HG03378 (cell line): Measurements from ENCODE around the gene EXOC2.

Experiments
- ATAC-seq: cut with Tn5 transposase; IDR thresholded peaks from one replicate; pipeline ENCODE4 v1.9.1; 2021; ENCODE audit warnings: mild to moderate bottlenecking, moderate library complexity; ENCODE audit not compliant: unreplicated experiment

Gene EXOC2

GRCh38 chr6:540490-540889 lies 152.4 kb downstream of the EXOC2 start:
- no peak for ATAC-seq

- no peak for ATAC-seq
Observed at GRCh38 chr6:537114-537513, 155.8 kb downstream of the EXOC2 start.

- ATAC-seq: no peak
Observed at GRCh38 chr6:530425-530824, 162.5 kb downstream of the EXOC2 start.

GRCh38 chr6:528989-529388 lies 163.9 kb downstream of the EXOC2 start:
- no peak for ATAC-seq

GRCh38 chr6:527989-528673 lies 164.8 kb downstream of the EXOC2 start:
- ATAC-seq: no peak

GRCh38 chr6:524803-525202 lies 168.1 kb downstream of the EXOC2 start:
- ATAC-seq: no peak

- no peak for ATAC-seq
Observed at GRCh38 chr6:520820-521219, 172.1 kb downstream of the EXOC2 start.

- ATAC-seq: no peak
Observed at GRCh38 chr6:518218-518617, 174.7 kb downstream of the EXOC2 start.

GRCh38 chr6:516213-516612 lies 176.7 kb downstream of the EXOC2 start:
- ATAC-seq: no peak

- no peak for ATAC-seq
Observed at GRCh38 chr6:515267-515666, 177.7 kb downstream of the EXOC2 start.

GRCh38 chr6:514396-514978 lies 178.5 kb downstream of the EXOC2 start:
- ATAC-seq: no peak

GRCh38 chr6:513961-514360 lies 179.0 kb downstream of the EXOC2 start:
- ATAC-seq: no peak

GRCh38 chr6:513058-513457 lies 179.9 kb downstream of the EXOC2 start:
- no peak for ATAC-seq

- no peak for ATAC-seq
Observed at GRCh38 chr6:511488-512137, 181.3 kb downstream of the EXOC2 start.

GRCh38 chr6:509676-510075 lies 183.3 kb downstream of the EXOC2 start:
- no peak for ATAC-seq

- no peak for ATAC-seq
Observed at GRCh38 chr6:508614-509013, 184.3 kb downstream of the EXOC2 start.

GRCh38 chr6:508006-508405 lies 184.9 kb downstream of the EXOC2 start:
- no peak for ATAC-seq

- ATAC-seq: no peak
Observed at GRCh38 chr6:506920-507622, 185.9 kb downstream of the EXOC2 start.

GRCh38 chr6:506508-506907 lies 186.4 kb downstream of the EXOC2 start:
- no peak for ATAC-seq

GRCh38 chr6:505374-505773 lies 187.6 kb downstream of the EXOC2 start:
- ATAC-seq: no peak

- ATAC-seq: no peak
Observed at GRCh38 chr6:504446-504980, 188.4 kb downstream of the EXOC2 start.
